BLaER1 (cell line): Measurements from ENCODE around the gene PIP4P1.
"Not testable (repeated sequence)": the region's sequence is repeated elsewhere in the genome, so short reads cannot be mapped to it uniquely, and the experiment has no call there.

ENCODE experiments used
- H3K27ac ChIP-seq: shearing (Covaris generic); formaldehyde crosslinking; 2 replicates; pipeline ENCODE4 v1.8.1; 2022
- H3K27me3 ChIP-seq: shearing (Covaris generic); formaldehyde crosslinking; 2 replicates; pipeline ENCODE4 v1.8.1; 2022
- H3K36me3 ChIP-seq: shearing (Covaris generic); formaldehyde crosslinking; 2 replicates; pipeline ENCODE4 v1.8.1; 2022
- H3K4me1 ChIP-seq: shearing (Covaris generic); formaldehyde crosslinking; 2 replicates; pipeline ENCODE4 v1.8.1; 2022
- H3K4me2 ChIP-seq: shearing (Covaris generic); formaldehyde crosslinking; 2 replicates; pipeline ENCODE4 v1.8.1; 2022
- H3K4me3 ChIP-seq: shearing (Covaris generic); formaldehyde crosslinking; 2 replicates; pipeline ENCODE4 v1.8.1; 2022
- H3K9ac ChIP-seq: shearing (Covaris generic); formaldehyde crosslinking; 2 replicates; pipeline ENCODE4 v1.8.1; 2022
- H3K9me3 ChIP-seq: shearing (Covaris generic); formaldehyde crosslinking; 2 replicates; pipeline ENCODE4 v1.8.1; 2022
- H4K20me1 ChIP-seq: shearing (Covaris generic); formaldehyde crosslinking; 2 replicates; pipeline ENCODE4 v1.8.1; 2022
- Cebpa-rat ChIP-seq: shearing (Covaris generic); IDR thresholded peaks from 2 replicates; pipeline ENCODE4 v1.8.1; 2022

PIP4P1 gene

GRCh38 chr14:20458031-20458789 lies 3.0 kb downstream of the PIP4P1 start:
- Histone ChIP-seq H3K27me3 (no peaks in the 10 kb centered on the region), H3K36me3 (peaks cover 46% of the 10 kb centered on the region), H3K27ac (peak overlapping the region; percentile 93), H3K9ac (peak overlapping the region; percentile 92), H4K20me1 (peaks cover 41% of the 10 kb centered on the region), H3K4me3 (peak overlapping the region; percentile 48), H3K4me1 (peaks cover 61% of the 10 kb centered on the region), H3K4me2 (peak overlapping the region; percentile 99), H3K9me3 (no peaks in the 10 kb centered on the region)
- no peak for TF ChIP-seq Cebpa-rat

- Histone ChIP-seq H4K20me1 (peaks cover 41% of the 10 kb centered on the region), H3K36me3 (peaks cover 58% of the 10 kb centered on the region), H3K4me1 (peaks cover 61% of the 10 kb centered on the region), H3K9me3 (no peaks in the 10 kb centered on the region), H3K9ac (peak overlapping the region; percentile 92), H3K4me2 (peak overlapping the region; percentile 99), H3K27me3 (no peaks in the 10 kb centered on the region), H3K4me3 (peak overlapping the region; percentile 86), H3K27ac (peak overlapping the region; percentile 93)
- TF ChIP-seq Cebpa-rat = no peak
These were observed 4.3 kb downstream of the PIP4P1 start for GRCh38 chr14:20456971-20457370.

GRCh38 chr14:20455355-20456300 lies 5.6 kb downstream of the PIP4P1 start:
- Histone ChIP-seq H3K4me2 (peak overlapping the region; percentile 99), H4K20me1 (peaks cover 37% of the 10 kb centered on the region), H3K4me3 (peak overlapping the region; percentile 86), H3K27ac (peak overlapping the region; percentile 93), H3K36me3 (peaks cover 71% of the 10 kb centered on the region), H3K9ac (peak overlapping the region; percentile 92), H3K27me3 (no peaks in the 10 kb centered on the region), H3K9me3 (no peaks in the 10 kb centered on the region), H3K4me1 (peaks cover 60% of the 10 kb centered on the region)
- no peak for TF ChIP-seq Cebpa-rat

GRCh38 chr14:20454516-20455354 lies 6.5 kb downstream of the PIP4P1 start, which contains the start of the genes APEX1 and OSGEP:
APEX1 (plus strand) TSS chr14:20455226; CDS start chr14:20455646, 420 bp downstream.
OSGEP (minus strand) TSS chr14:20454812; CDS start chr14:20454683, 129 bp downstream.
- no peaks in the 10 kb centered on the region for H3K27me3 ChIP-seq
- H3K9me3 ChIP-seq = no peaks in the 10 kb centered on the region
- no peak for TF ChIP-seq Cebpa-rat
- peak within 1 kb of the TSS; percentile 86 for H3K4me3 ChIP-seq
- H4K20me1 ChIP-seq = peaks cover 30% of the 10 kb centered on the region
- H3K36me3 ChIP-seq = peaks cover 73% of the 10 kb centered on the region
- peak within 1 kb of the TSS; percentile 92 for H3K9ac ChIP-seq
- H3K4me1 ChIP-seq = peaks cover 51% of the 10 kb centered on the region
- peak within 1 kb of the TSS; percentile 99 for H3K4me2 ChIP-seq
- H3K27ac ChIP-seq = peak within 1 kb of the TSS; percentile 93

GRCh38 chr14:20452831-20453230 lies 8.4 kb downstream of the PIP4P1 start:
- H3K4me1 ChIP-seq = peaks cover 50% of the 10 kb centered on the region
- H3K4me2 ChIP-seq = peak overlapping the region; percentile 99
- H3K36me3 ChIP-seq = peaks cover 73% of the 10 kb centered on the region
- not testable (repeated sequence) for H3K27me3 ChIP-seq, H3K9me3 ChIP-seq, H3K4me3 ChIP-seq, H3K27ac ChIP-seq
- peaks cover 21% of the 10 kb centered on the region for H4K20me1 ChIP-seq
- H3K9ac ChIP-seq = 0 out of 2 replicates have a peak overlapping the region, but pooled peaks have one; percentile 92

- H3K27me3 ChIP-seq = no peaks in the 10 kb centered on the region
- H3K4me2 ChIP-seq = no peak overlapping the region
- no peak overlapping the region for H3K4me3 ChIP-seq
- no peak overlapping the region for H3K27ac ChIP-seq
- H3K9ac ChIP-seq = no peak overlapping the region
- peaks cover 43% of the 10 kb centered on the region for H3K4me1 ChIP-seq
- no peaks in the 10 kb centered on the region for H4K20me1 ChIP-seq
- TF ChIP-seq Cebpa-rat = no peak
- peaks cover 18% of the 10 kb centered on the region for H3K9me3 ChIP-seq
- peaks cover 96% of the 10 kb centered on the region for H3K36me3 ChIP-seq
These were observed 14.3 kb downstream of the PIP4P1 start for GRCh38 chr14:20446889-20447288.

GRCh38 chr14:20443650-20444049 lies 17.6 kb downstream of the PIP4P1 start:
- H3K9ac ChIP-seq, H3K4me2 ChIP-seq, H4K20me1 ChIP-seq, H3K27ac ChIP-seq, H3K4me3 ChIP-seq, H3K27me3 ChIP-seq: not testable (repeated sequence)
- H3K4me1 ChIP-seq = peaks cover 61% of the 10 kb centered on the region
- peaks cover 18% of the 10 kb centered on the region for H3K9me3 ChIP-seq
- H3K36me3 ChIP-seq = peaks cover 66% of the 10 kb centered on the region

- Histone ChIP-seq H3K4me1 (peaks cover 66% of the 10 kb centered on the region), H4K20me1 (no peaks in the 10 kb centered on the region), H3K9me3 (peaks cover 18% of the 10 kb centered on the region), H3K27ac (peak overlapping the region; percentile 47; the same call in 1 of the 2 replicates), H3K9ac (no peak overlapping the region), H3K36me3 (peaks cover 44% of the 10 kb centered on the region), H3K27me3 (no peaks in the 10 kb centered on the region), H3K4me2 (peak overlapping the region; percentile 67), H3K4me3 (no peak overlapping the region)
- TF ChIP-seq Cebpa-rat = no peak
These were observed 19.8 kb downstream of the PIP4P1 start for GRCh38 chr14:20441461-20441860.

- peak overlapping the region; percentile 67 for H3K4me2 ChIP-seq
- H3K9ac ChIP-seq = no peak overlapping the region
- H3K4me3 ChIP-seq = no peak overlapping the region
- no peak for TF ChIP-seq Cebpa-rat
- peak overlapping the region; percentile 47 for H3K27ac ChIP-seq
- H3K9me3 ChIP-seq = peaks cover 18% of the 10 kb centered on the region
- H3K27me3 ChIP-seq = no peaks in the 10 kb centered on the region
- H3K4me1 ChIP-seq = peaks cover 66% of the 10 kb centered on the region
- H3K36me3 ChIP-seq = peaks cover 39% of the 10 kb centered on the region
- H4K20me1 ChIP-seq = no peaks in the 10 kb centered on the region
These were observed 20.4 kb downstream of the PIP4P1 start for GRCh38 chr14:20440882-20441281.
